ENCODE results near the gene RNF126.
A peak's percentile ranks its signal among the peaks of the same experiment; 100 is the strongest.

Gene RNF126

GRCh38 chr19:653425-653824 lies 9.6 kb downstream of the RNF126 start:
- Histone ChIP-seq H3K4me2 (no peak overlapping the region), H3K27ac (no peak overlapping the region), H3K36me3 (peaks cover 76 to 100% (median 96%) of the 10 kb centered on the region in 11 experiments), H3K9ac (peak overlapping the region in 3 of 11 experiments; percentile 14 to 41 (median 15); a peak in 3 of 22 replicates), H4K20me1 (peaks cover 95 to 100% (median 100%) of the 10 kb centered on the region in 11 experiments), H3K27me3 (no peaks in the 10 kb centered on the region), H3K9me3 (replicated peaks in 1 of 11) (no peaks in the 10 kb centered on the region), H3K4me1 (peaks cover 0 to 21% (median 18%) of the 10 kb centered on the region in 10 experiments; a peak in 15 of 20 replicates), H3K4me3 (no peak overlapping the region)
- no peak for TF ChIP-seq Cebpa-rat (IDR thresholded peaks at IDR 0.05)

DNA sequence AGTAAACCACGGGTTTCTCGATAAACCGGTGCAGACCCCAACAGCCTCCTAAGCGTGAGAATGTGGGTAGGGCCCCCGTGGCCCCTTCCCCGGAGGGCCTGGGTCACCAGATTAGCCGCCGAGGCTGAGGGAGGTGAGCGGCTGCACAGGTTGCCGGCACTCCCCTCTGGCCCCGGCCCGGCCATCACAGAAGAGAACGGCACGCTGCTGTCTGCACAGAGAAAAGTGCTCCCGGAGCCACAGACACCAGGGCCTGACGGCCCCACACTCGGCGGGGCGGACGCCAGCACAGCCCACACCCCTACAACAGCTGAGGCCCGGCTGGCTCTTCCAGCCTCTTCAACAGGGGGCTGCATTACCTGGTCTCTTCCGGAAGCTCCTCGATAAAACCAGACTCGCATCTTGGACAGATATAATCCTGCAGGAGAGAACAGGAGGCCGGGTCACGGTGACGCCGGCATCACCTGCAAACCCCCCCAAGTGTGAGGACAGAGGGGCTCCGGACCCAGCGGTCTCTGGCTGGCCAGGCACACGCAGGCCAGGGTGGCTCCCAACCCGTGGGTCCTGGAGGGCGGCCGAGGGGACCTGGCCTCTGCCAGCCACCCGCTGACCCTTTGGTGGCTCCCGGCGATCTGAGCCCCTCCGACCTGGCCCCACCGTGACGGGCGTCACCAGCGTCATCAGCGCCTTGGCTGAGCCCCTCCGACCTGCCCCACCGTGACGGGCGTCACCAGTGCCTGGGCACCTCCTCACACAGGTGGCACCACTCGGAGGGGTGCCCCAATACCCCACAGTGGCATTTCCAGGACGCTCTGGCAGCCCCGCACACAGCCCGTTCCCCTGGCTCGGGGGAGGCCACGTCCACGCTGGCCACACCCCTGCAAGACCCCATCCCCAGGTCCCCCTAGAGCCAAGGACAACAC lies 10.3 kb downstream of the RNF126 start:
- H3K9ac ChIP-seq, result peak overlapping the region in 3 of 11 experiments; percentile 14 to 18 (median 15); a peak in 3 of 22 replicates
- H3K36me3 ChIP-seq, result peaks cover 74 to 100% (median 95%) of the 10 kb centered on the region in 11 experiments
- H3K27ac ChIP-seq, result no peak overlapping the region
- H3K9me3 ChIP-seq (replicated peaks in 1 of 11), result no peaks in the 10 kb centered on the region
- H4K20me1 ChIP-seq, result peaks cover 91 to 100% (median 97%) of the 10 kb centered on the region in 11 experiments
- H3K4me1 ChIP-seq, result peaks cover 0 to 17% (median 11%) of the 10 kb centered on the region in 10 experiments; a peak in 11 of 20 replicates
- TF ChIP-seq Cebpa-rat (IDR thresholded peaks at IDR 0.05), result no peak
- H3K4me3 ChIP-seq, result no peak overlapping the region
- H3K27me3 ChIP-seq, result no peaks in the 10 kb centered on the region
- no peak overlapping the region for H3K4me2 ChIP-seq

GRCh38 chr19:651991-652390 lies 11.0 kb downstream of the RNF126 start:
- no peak for TF ChIP-seq Cebpa-rat (IDR thresholded peaks at IDR 0.05)
- Histone ChIP-seq H3K9me3 (replicated peaks in 1 of 11) (no peaks in the 10 kb centered on the region), H3K4me2 (no peak overlapping the region), H3K27me3 (no peaks in the 10 kb centered on the region), H3K9ac (no peak overlapping the region), H3K4me1 (peaks cover 0 to 11% (median 5%) of the 10 kb centered on the region in 10 experiments; a peak in 9 of 20 replicates), H4K20me1 (peaks cover 91 to 100% (median 97%) of the 10 kb centered on the region in 11 experiments), H3K4me3 (no peak overlapping the region), H3K27ac (no peak overlapping the region), H3K36me3 (peaks cover 75 to 100% (median 95%) of the 10 kb centered on the region in 11 experiments)

DNA sequence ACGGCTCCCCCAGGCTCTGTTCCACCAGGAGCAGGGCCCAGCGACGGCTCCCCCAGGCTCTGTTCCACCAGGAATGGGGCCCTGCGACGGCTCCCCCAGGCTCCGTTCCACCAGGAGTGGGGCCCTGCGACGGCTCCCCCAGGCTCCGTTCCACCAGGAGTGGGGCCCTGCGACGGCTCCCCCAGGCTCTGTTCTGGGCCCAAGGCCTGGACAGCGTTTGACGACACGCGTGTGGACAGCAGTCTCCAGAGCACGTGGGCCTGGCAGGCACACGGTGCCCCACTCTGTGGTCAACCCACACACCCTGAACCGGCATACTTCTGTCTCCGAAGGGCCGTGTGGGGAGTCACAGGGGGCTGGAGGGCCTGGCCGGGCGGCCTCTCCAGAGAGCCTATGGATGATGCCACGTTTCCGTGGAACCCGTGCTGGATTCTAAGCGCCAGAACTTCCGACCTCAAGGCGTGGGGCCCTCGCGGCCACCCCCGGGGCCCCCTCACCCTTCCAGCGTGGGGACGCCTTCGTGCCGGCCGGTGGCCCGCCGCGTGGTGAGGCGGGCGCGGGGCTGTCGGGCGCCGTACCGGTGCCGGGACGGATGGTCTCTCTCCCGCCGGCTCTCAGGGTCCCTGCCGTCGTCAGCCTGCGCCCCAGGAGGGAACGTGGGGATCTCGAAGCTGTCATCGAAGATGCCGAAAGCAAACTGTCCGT lies 11.7 kb downstream of the RNF126 start:
- Histone ChIP-seq H3K9me3 (replicated peaks in 1 of 11) (no peaks in the 10 kb centered on the region), H3K36me3 (peaks cover 75 to 100% (median 97%) of the 10 kb centered on the region in 11 experiments), H3K4me1 (peaks cover 0 to 8% (median 0%) of the 10 kb centered on the region in 10 experiments; a peak in 5 of 20 replicates), H3K4me2 (no peak overlapping the region), H4K20me1 (peaks cover 89 to 100% (median 97%) of the 10 kb centered on the region in 11 experiments), H3K9ac (no peak overlapping the region), H3K4me3 (no peak overlapping the region), H3K27me3 (no peaks in the 10 kb centered on the region), H3K27ac (no peak overlapping the region)
- no peak for TF ChIP-seq Cebpa-rat (IDR thresholded peaks at IDR 0.05)

- Histone ChIP-seq H4K20me1 (peaks cover 87 to 100% (median 97%) of the 10 kb centered on the region in 11 experiments), H3K27me3 (no peaks in the 10 kb centered on the region), H3K9ac (no peak overlapping the region), H3K36me3 (peaks cover 80 to 100% (median 94%) of the 10 kb centered on the region in 11 experiments), H3K4me3 (no peak overlapping the region), H3K27ac (no peak overlapping the region), H3K4me2 (no peak overlapping the region), H3K4me1 (peaks cover under 1 to 16% (median 10%) of the 10 kb centered on the region in 10 experiments; a peak in 19 of 20 replicates), H3K9me3 (replicated peaks in 1 of 11) (no peaks in the 10 kb centered on the region)
- TF ChIP-seq Cebpa-rat (IDR thresholded peaks at IDR 0.05), result no peak
Observed at GRCh38 chr19:650121-650520, 12.9 kb downstream of the RNF126 start.

DNA sequence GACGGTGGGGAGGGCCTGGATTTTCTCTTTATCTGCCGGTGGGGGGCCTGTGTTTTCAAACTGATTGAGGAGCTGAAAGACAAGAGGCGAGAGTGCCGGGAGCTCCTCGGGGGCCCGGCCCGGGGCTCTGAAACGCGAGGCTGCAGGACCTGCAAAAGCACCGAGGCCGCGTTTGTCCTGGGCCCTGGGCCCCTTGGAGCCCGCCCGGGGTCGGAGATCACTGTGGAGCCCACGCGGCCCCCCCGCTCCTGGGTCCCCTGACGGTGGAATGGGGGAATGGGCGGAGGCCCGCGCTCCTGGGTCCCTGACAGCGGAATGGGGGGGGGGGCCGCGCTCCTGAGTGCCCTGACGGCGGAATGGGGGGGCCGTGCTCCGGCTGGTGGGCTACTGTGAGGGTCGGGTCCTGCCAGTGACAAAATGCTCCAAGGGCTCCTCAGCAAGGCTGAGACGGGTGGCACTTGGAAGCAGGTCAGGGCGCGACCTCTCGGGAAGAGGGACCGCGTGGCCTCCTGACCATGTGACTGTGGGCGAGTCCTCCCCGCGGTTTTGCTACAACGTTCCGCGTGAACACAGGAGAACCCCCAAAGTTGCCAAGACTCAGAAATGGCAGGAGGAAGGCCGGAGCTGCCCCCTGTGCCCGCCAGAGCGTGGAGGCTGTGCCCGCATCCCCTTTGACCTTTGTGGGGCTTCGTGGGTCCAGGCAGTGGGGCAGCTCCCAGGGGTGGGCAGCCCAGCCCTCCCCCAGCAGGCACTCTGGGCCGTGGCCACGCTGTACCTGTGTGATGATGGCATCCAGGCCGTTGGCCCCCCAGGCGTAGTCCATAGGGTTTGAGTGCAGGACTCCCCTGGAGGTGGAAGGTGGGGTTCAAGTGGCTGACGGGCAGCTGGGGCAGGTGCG lies 13.9 kb downstream of the RNF126 start:
- H3K4me2 ChIP-seq, result no peak overlapping the region
- H3K36me3 ChIP-seq, result peaks cover 78 to 93% (median 86%) of the 10 kb centered on the region in 11 experiments
- H3K27ac ChIP-seq, result no peak overlapping the region
- H4K20me1 ChIP-seq, result peaks cover 87 to 100% (median 97%) of the 10 kb centered on the region in 11 experiments
- peaks cover 10 to 25% (median 19%) of the 10 kb centered on the region in 10 experiments for H3K4me1 ChIP-seq
- no peak for TF ChIP-seq Cebpa-rat (IDR thresholded peaks at IDR 0.05)
- peaks cover 0 to 9% (median 0%) of the 10 kb centered on the region in 11 experiments; a peak in 5 of 22 replicates for H3K27me3 ChIP-seq
- no peaks in the 10 kb centered on the region for H3K9me3 ChIP-seq (replicated peaks in 1 of 11)
- H3K4me3 ChIP-seq, result no peak overlapping the region
- no peak overlapping the region for H3K9ac ChIP-seq

- Histone ChIP-seq H3K9ac (no peak overlapping the region), H3K4me2 (no peak overlapping the region), H4K20me1 (peaks cover 78 to 100% (median 97%) of the 10 kb centered on the region in 11 experiments)
Observed at GRCh38 chr19:648305-648704, 14.7 kb downstream of the RNF126 start.

More at GRCh38 chr19:648305-648704, 14.7 kb downstream of the RNF126 start:
- Histone ChIP-seq H3K27ac (no peak overlapping the region), H3K27me3 (peaks cover 0 to 16% (median 0%) of the 10 kb centered on the region in 11 experiments; a peak in 6 of 22 replicates), H3K36me3 (peaks cover 69 to 85% (median 77%) of the 10 kb centered on the region in 11 experiments), H3K4me3 (no peak overlapping the region), H3K9me3 (replicated peaks in 1 of 11) (no peaks in the 10 kb centered on the region), H3K4me1 (peaks cover 13 to 34% (median 28%) of the 10 kb centered on the region in 10 experiments)
- no peak for TF ChIP-seq Cebpa-rat (IDR thresholded peaks at IDR 0.05)
